GM19043 (cell line): ENCODE results near the gene VSTM5.
"Not testable (repeated sequence)": the region's sequence is repeated elsewhere in the genome, so short reads cannot be mapped to it uniquely, and the experiment has no call there.

Experiments
- ATAC-seq: cut with Tn5 transposase; IDR thresholded peaks from one replicate; pipeline ENCODE4 v1.9.1; 2021; ENCODE audit warnings: low read depth; ENCODE audit not compliant: unreplicated experiment

VSTM5 gene

DNA sequence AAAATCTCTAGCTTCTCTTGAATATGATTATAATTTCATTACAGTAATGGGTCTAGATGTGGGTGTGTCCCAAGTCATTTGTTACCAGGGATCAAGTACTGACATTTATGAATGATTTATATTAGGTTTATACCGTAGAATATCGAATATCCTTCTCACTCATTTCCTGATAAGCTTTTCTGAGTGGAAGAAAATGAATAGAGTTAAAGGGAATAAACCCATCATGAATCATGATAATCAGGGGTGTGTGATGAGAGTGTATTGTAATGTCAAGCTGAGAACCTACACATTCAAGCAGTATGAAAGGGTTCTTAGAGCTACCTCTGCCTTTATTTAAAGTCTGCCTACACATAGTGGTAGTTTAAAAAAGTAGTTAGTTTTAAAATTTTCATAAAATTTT is 49.1 kb downstream of the VSTM5 start:
- no peak for ATAC-seq

GRCh38 chr11:93796441-93797231 is 53.8 kb downstream of the VSTM5 start:
- ATAC-seq: no peak

DNA sequence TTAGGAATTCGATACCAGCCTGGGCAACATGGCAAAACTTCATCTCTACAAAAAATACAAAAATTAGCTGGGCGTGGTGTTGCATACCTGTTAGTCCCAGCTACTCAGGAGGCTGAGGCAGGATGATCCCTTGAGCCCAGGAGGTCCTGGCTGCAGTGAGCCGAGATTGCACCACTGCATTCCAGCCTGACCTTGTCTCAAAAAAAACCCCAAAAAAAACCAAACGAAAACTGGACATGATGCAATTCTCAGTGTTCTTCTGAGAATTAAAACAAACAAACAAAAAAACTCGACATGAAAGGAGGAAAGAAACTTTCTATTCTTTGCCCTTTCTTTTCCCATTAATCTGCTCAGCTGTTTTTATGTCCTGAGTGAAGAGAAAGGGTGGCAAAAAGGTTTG is 58.9 kb downstream of the VSTM5 start:
- no peak for ATAC-seq

DNA sequence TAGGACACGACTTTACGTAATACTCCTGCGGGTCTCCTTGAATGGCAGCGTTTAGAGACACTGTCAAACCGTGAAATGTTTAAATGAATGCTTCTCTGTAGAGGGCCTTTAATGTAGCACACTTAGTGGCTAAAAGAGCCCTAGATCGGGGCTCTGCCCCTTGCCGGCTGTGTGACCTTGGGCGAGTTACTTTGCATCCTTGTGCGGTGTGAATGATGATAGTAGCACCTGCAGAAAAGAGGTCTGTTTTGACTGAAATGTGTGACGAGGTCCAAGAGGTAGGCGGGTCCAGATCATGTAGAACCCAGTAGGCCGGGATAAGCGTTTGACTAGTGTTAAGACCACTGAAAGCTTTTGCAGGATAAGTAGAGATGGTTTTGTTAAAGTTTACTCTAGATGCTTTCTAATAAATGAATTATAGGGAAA is 65.5 kb downstream of the VSTM5 start:
- ATAC-seq: peak; percentile 19

DNA sequence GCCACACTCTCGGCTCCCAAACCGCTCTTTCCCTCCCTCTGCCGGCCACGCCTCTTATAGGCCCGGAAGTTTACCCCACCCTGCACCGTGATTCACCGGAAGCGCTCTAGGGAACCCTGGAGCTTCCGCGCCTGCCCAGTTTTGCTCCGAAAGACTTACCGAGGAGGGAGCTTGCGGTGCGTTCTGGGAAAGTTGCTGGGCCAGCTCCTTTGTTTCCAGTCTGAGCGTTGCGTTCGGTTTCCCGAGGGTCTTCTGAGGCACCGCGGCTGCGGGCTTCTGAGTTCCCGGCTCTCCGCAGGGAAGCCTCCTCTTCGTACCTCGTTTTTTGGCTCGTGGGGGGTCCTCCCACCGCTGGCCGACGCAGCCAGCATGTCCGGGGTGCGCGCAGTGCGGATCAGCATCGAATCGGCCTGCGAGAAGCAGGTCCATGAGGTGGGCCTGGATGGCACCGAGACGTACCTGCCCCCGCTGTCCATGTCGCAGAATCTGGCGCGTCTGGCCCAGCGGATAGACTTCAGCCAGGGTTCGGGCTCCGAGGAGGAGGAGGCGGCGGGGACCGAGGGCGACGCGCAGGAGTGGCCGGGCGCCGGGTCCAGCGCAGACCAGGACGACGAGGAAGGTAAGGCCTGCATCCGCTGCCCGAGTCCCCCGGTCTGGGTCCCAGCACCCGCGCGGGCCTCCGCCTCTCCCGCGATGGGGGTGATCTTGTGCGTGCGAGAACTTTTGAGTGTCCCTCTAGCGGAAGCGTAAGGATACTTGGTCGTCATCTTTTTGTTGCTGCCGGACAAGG is 66.1 kb downstream of the VSTM5 start, which contains the start of gene MED17:
Gene MED17, plus strand, starts transcription at position 138 of the 790 bp plus-strand sequence. Its CDS starts 232 bp downstream, at position 370.
- peak; percentile 94 for ATAC-seq

GRCh38 chr11:93783765-93784144 is 66.7 kb downstream of the VSTM5 start:
- ATAC-seq: peak; percentile 47

DNA sequence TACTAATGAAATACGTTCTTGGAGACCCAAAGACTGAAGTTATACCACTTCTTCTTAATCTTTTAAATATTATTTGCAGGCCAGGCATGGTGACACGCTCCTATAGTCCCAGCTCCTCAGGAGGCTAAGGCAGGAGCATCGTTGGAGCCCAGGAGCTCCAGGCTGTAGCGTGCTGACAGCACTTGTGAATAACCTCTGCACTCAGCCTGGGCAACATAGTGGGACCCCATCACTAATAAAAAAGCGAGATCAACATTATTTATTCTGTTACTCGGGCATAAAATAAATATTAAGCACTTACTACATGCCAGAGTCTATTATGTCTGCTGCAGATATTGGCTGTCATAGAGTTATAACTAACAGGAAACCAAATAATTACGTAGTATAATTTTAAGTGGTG is 67.1 kb downstream of the VSTM5 start:
- ATAC-seq: no peak

- ATAC-seq: no peak
Observed at GRCh38 chr11:93775289-93775688, 75.1 kb downstream of the VSTM5 start.

DNA sequence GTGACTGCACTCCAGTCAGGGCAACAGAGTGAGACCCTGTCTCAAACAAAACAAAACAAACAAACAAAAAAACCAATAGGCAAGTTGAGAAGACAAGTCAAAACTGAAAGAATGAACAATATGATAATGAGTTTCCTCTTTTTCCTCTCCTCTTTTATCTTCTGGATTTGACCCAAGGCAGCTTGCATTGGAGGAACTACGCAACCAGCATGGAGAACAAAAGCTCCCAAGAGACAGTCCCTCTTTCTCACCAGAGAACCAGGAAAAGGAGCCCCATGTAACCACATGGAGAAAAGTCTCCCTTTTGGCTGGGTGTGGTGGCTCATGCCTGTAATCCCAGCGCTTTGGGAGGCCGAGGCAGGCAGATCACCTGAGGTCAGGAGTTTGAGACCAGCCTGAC is 75.9 kb downstream of the VSTM5 start:
- not testable (repeated sequence) for ATAC-seq

GRCh38 chr11:93773601-93774200 is 76.7 kb downstream of the VSTM5 start:
- ATAC-seq: no peak

GRCh38 chr11:93773045-93773477 is 77.4 kb downstream of the VSTM5 start:
- ATAC-seq: no peak

DNA sequence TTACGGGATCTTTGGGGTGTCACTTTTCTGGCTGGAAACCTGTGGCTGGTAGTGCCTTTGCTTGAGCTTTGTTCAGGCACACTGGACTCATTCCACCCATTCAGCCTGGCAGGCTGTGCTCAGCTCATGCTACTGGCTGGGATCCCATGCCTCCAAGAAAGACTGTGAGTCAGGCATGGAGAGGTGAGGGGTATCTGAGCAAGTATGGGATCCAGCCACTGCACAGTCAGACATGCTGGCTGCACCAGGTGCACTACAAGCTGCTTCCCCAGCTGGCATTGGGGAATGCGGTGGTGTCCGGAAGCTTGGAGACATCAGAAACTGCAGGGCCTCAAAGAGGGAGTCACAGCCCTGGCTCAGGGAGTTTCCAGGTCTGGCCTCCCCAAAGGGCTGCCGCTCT is 78.3 kb downstream of the VSTM5 start:
- ATAC-seq: no peak

DNA sequence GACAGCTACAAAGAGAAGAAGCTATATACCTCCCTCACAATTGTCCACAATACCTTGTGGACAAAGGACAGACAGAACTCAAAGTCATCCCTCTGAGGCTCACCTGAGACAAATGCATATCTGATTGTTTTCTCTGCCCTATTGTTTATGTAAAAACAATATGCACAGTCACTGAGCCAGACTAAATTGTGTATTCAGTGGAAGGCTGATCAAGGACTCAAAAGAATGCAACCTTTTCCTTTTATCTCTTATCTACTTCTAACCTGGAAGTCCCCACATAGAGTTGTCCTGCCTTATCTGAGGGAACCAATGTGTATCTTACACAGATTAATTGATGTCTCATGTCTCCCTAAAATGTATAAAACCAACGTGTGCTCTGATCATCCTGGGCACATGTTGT is 80.3 kb downstream of the VSTM5 start:
- no peak for ATAC-seq
